AG08396 (cell line): ENCODE measurements around the gene RYR2.

Experiments
- DNase-seq: peaks from one replicate; pipeline ENCODE4 v3.0.0; 2012; ENCODE audit warnings: low spot score, mixed read lengths

RYR2 gene

GRCh38 chr1:237457573-237457972 lies 415.6 kb downstream of the RYR2 start:
- DNase-seq, result no peak

- no peak for DNase-seq
Measured at GRCh38 chr1:237467320-237467719, 425.3 kb downstream of the RYR2 start.

GRCh38 chr1:237470712-237471338 lies 428.8 kb downstream of the RYR2 start:
- DNase-seq, result no peak

GRCh38 chr1:237471377-237471776 lies 429.4 kb downstream of the RYR2 start:
- DNase-seq, result no peak

- no peak for DNase-seq
Measured at GRCh38 chr1:237471956-237472355, 430.0 kb downstream of the RYR2 start.

GRCh38 chr1:237473854-237474253 lies 431.9 kb downstream of the RYR2 start:
- DNase-seq, result no peak

GRCh38 chr1:237478082-237478481 lies 436.1 kb downstream of the RYR2 start:
- DNase-seq, result no peak

- DNase-seq, result no peak
Measured at GRCh38 chr1:237478842-237479241, 436.9 kb downstream of the RYR2 start.

GRCh38 chr1:237482777-237483176 lies 440.8 kb downstream of the RYR2 start:
- no peak for DNase-seq

- no peak for DNase-seq
Measured at GRCh38 chr1:237492359-237492758, 450.4 kb downstream of the RYR2 start.

GRCh38 chr1:237500566-237500965 lies 458.6 kb downstream of the RYR2 start:
- DNase-seq, result no peak

- DNase-seq, result no peak
Measured at GRCh38 chr1:237503292-237503691, 461.3 kb downstream of the RYR2 start.

GRCh38 chr1:237507005-237507404 lies 465.0 kb downstream of the RYR2 start:
- no peak for DNase-seq

GRCh38 chr1:237509748-237510147 lies 467.8 kb downstream of the RYR2 start:
- DNase-seq, result no peak

GRCh38 chr1:237525102-237525501 lies 483.1 kb downstream of the RYR2 start:
- no peak for DNase-seq

- no peak for DNase-seq
Measured at GRCh38 chr1:237527761-237528160, 485.8 kb downstream of the RYR2 start.

- no peak for DNase-seq
Measured at GRCh38 chr1:237528545-237528944, 486.6 kb downstream of the RYR2 start.

GRCh38 chr1:237539055-237539454 lies 497.1 kb downstream of the RYR2 start:
- no peak for DNase-seq

GRCh38 chr1:237542525-237543418 lies 500.8 kb downstream of the RYR2 start:
- no peak for DNase-seq

GRCh38 chr1:237553078-237553477 lies 511.1 kb downstream of the RYR2 start:
- no peak for DNase-seq

- no peak for DNase-seq
Measured at GRCh38 chr1:237556911-237557310, 514.9 kb downstream of the RYR2 start.

- DNase-seq, result peak; percentile 21
Measured at GRCh38 chr1:237562242-237562823, 520.3 kb downstream of the RYR2 start.

GRCh38 chr1:237565236-237565635 lies 523.3 kb downstream of the RYR2 start:
- DNase-seq, result no peak
